ENCODE data around the gene RPS6KB2. TPM values are rescaled to one million over a fixed set of nuclear protein-coding genes. Genes with fewer than 3 reads are reported as not detected.

RPS6KB2 gene
- total RNA-seq, 4 donors from 2014 or later, result 147 to 193 (median 158) TPM

DNA sequence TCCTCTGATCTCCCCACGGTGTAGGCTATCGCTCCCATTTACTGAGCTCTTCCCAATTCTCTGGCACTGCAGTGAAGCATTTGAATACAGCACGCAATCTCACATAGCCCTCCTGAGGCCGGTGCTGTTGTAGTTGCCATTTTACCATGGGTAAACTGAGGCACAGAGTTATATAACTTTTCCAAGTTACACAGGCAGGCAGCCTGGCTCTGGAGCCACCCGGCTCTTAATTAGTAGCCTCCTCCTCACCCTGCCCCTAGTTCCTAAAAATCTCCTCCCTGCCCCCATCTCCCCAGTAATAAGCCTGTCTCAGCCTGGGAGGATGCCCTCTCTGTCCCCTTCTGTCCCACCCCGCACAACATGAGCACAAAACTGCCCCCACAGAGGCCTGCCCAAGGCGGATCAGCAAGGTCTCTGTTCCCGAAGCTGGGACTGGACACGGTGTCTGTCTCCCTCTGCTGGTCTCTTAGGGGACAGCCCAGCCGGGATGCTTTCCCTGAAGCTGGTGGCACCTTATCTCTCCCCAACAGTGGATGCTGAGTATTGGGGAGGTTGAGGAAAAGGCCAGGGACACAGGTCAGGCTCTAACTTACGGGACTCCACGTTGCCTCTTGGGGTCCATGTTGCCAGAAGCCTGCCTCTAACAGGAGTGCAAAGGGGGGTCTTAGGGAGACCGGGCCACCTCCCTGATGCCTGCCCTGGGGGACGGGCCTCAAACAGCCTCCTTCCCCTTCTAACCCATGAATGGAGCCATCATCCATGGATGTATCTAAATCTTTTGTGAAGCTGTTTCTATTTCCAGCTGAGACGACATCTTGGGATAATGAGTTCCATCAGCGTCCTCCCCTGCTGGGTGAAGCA lies 45.8 kb upstream of the RPS6KB2 start:
- Histone ChIP-seq H3K27me3 (no peaks in the 10 kb centered on the region), H3K4me1 (peaks cover 39% of the 10 kb centered on the region), H3K4me3 (no peak overlapping the region), H3K9me3 (no peaks in the 10 kb centered on the region), H3K27ac (no peak overlapping the region), H3K36me3 (no peaks in the 10 kb centered on the region)
- peak; percentile 90 to 92 for DNase-seq (ENCODE audit: low spot score in 2 of 2)
- no peak for TF ChIP-seq POLR2AphosphoS5 (IDR thresholded peaks at IDR 0.05)
- no peak for TF ChIP-seq POLR2A (IDR thresholded peaks at IDR 0.05)
- TF ChIP-seq, protein P1, sequence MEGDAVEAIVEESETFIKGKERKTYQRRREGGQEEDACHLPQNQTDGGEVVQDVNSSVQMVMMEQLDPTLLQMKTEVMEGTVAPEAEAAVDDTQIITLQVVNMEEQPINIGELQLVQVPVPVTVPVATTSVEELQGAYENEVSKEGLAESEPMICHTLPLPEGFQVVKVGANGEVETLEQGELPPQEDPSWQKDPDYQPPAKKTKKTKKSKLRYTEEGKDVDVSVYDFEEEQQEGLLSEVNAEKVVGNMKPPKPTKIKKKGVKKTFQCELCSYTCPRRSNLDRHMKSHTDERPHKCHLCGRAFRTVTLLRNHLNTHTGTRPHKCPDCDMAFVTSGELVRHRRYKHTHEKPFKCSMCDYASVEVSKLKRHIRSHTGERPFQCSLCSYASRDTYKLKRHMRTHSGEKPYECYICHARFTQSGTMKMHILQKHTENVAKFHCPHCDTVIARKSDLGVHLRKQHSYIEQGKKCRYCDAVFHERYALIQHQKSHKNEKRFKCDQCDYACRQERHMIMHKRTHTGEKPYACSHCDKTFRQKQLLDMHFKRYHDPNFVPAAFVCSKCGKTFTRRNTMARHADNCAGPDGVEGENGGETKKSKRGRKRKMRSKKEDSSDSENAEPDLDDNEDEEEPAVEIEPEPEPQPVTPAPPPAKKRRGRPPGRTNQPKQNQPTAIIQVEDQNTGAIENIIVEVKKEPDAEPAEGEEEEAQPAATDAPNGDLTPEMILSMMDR (IDR thresholded peaks at IDR 0.05), result peak; percentile 90 to 96
- WGBS, result 46% methylated on average over 14 of the region's 16 CpGs

DNA sequence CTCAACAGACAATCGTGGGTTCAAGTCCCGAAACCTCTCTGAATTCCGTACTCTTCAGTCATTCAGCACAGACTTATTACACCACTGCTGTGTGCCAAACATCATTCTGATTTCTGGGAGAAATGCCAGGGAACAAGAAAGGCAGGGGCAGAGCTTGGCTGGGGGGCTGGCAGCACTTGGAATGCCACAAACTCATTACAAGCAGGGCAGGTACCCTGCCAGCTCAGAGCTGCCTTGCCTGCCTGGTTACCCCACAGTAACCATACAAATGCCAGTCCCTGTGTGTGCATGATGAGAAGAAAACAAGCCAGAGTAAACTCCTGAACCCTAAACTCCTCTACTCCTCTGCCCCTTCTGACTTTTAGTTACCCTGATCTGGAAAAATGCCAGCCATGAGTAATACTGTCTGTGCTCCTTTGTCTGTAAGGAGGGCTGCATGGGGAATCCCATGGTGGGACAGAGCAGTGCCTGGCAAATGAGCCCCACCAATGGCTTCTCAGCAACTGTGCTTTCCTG lies 43.4 kb upstream of the RPS6KB2 start:
- Histone ChIP-seq H3K36me3 (no peaks in the 10 kb centered on the region), H3K27ac (no peak overlapping the region), H3K4me1 (peaks cover 21% of the 10 kb centered on the region), H3K4me3 (no peak overlapping the region), H3K9me3 (no peaks in the 10 kb centered on the region), H3K27me3 (no peaks in the 10 kb centered on the region)
- no peak for DNase-seq (ENCODE audit: low spot score in 2 of 2)
- no peak for TF ChIP-seq POLR2AphosphoS5 (IDR thresholded peaks at IDR 0.05)
- TF ChIP-seq, protein P1 (IDR thresholded peaks at IDR 0.05), result no peak
- TF ChIP-seq POLR2A (IDR thresholded peaks at IDR 0.05), result no peak
- no peak for TF ChIP-seq EP300 (IDR thresholded peaks at IDR 0.05)
- 72% methylated on average over 3 of the region's 3 CpGs for WGBS

DNA sequence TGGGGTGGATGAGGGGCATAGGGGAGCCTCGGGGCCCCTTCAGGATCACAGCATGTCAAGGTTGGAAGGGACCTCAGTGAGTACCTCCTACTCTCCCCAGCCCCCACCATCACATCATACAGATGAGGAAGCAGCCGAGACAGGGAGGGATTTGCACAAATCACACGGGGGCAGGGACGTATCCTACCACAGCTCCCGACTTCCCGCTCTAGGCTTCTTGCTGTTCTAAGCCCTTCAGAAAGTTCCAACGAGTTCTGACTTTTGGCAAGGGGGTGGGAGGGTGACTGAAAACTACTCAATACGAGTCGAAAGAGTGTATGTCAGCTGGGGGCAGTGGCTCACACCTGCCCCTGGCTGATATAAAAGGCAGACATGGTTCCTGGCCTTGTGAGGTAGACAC lies 41.2 kb upstream of the RPS6KB2 start:
- no peak for TF ChIP-seq POLR2A (IDR thresholded peaks at IDR 0.05)
- TF ChIP-seq POLR2AphosphoS5 (IDR thresholded peaks at IDR 0.05), result no peak
- no peak for TF ChIP-seq EP300 (IDR thresholded peaks at IDR 0.05)
- TF ChIP-seq, protein P1 (IDR thresholded peaks at IDR 0.05), result no peak
- 56% methylated on average over 9 of the region's 9 CpGs for WGBS
- no peaks in the 10 kb centered on the region for H3K9me3 ChIP-seq
- no peak for DNase-seq (ENCODE audit: low spot score in 2 of 2)
- no peaks in the 10 kb centered on the region for H3K36me3 ChIP-seq
- H3K27me3 ChIP-seq, result no peaks in the 10 kb centered on the region
- H3K4me1 ChIP-seq, result peaks cover 25% of the 10 kb centered on the region
- no peak overlapping the region for H3K4me3 ChIP-seq
- H3K27ac ChIP-seq, result no peak overlapping the region

DNA sequence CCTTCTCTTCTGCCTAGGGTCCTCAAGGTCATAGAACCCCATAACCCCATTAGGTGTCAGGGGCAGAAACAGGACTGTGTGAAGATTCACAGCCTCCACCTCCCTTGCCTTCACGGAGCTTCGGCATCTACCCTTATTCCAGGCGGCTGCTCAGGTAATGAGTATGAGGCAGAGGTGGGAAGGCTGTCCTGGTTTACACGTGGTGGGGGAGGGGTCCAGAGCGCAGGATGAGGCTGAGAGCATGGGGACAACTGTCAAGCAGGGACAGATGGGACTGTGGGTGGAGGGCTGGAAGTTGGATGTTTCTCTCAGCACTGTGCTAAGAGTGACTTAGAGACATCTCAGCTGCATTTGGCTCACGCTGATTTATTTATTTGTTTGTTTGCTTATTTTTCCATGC lies 40.8 kb upstream of the RPS6KB2 start:
- no peak for DNase-seq (ENCODE audit: low spot score in 2 of 2)
- Histone ChIP-seq H3K27me3 (no peaks in the 10 kb centered on the region), H3K4me1 (peaks cover 29% of the 10 kb centered on the region), H3K9me3 (no peaks in the 10 kb centered on the region), H3K36me3 (no peaks in the 10 kb centered on the region), H3K4me3 (no peak overlapping the region), H3K27ac (no peak overlapping the region)
- WGBS, result 59% methylated on average over 6 of the region's 6 CpGs
- TF ChIP-seq EP300 (IDR thresholded peaks at IDR 0.05), result no peak
- no peak for TF ChIP-seq POLR2AphosphoS5 (IDR thresholded peaks at IDR 0.05)
- no peak for TF ChIP-seq POLR2A (IDR thresholded peaks at IDR 0.05)
- TF ChIP-seq, protein P1 (IDR thresholded peaks at IDR 0.05), result no peak

DNA sequence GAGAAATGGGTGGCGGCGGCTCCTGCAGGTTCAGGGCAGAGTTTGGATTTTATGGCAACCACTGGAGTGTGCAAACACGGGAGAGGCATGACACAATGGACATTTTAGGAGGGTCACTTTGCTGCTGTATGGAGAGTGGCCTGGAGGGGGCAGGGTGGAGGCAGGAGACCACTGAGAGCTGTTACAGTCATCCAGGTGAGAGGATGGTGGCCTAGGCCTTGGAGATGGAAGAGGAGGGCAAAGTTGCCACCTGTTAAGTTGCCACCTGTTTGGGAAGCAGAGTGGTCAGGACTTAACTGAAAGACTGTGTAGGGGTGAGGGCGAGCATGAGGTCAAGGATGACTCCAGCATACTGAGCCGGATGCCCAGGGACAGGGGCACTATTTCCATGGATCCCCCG lies 38.8 kb upstream of the RPS6KB2 start:
- TF ChIP-seq POLR2A (IDR thresholded peaks at IDR 0.05), result no peak
- TF ChIP-seq, protein P1 (IDR thresholded peaks at IDR 0.05), result peak in 1 of 2 donors; percentile 40
- peaks cover 6% of the 10 kb centered on the region for H3K36me3 ChIP-seq
- no peaks in the 10 kb centered on the region for H3K9me3 ChIP-seq
- H3K4me3 ChIP-seq, result no peak overlapping the region
- H3K4me1 ChIP-seq, result peaks cover 34% of the 10 kb centered on the region
- no peak for DNase-seq (ENCODE audit: low spot score in 2 of 2)
- no peak overlapping the region for H3K27ac ChIP-seq
- H3K27me3 ChIP-seq, result no peaks in the 10 kb centered on the region
- 79% methylated on average over 6 of the region's 6 CpGs for WGBS

Measured in suprapubic skin (tissue), 4 donors.